Activated B cell treated with CpG ODN at 0.5 μM for 24 hours (primary cell): ENCODE measurements around the gene LRRC10B. TPM values are rescaled to one million over a fixed set of nuclear protein-coding genes. Genes with fewer than 3 reads are reported as not detected.

Experiments
- ATAC-seq: fragments of 200-7000 bp; cut with Tn5 transposase; one replicate; pipeline ENCODE4 v1.10.0; 2021; ENCODE audit warnings: low read depth, mild to moderate bottlenecking, moderate library complexity
- CTCF ChIA-PET: fragments of 350-600 bp; sonication (Branson Sonifier 250); formaldehyde crosslinking; loops from one replicate; lab custom pipeline; 2021; ENCODE audit warnings: antibody characterized with exemption; lab: Charles Lee
- POLR2A ChIA-PET: fragments of 350-600 bp; sonication (Branson Sonifier 250); formaldehyde crosslinking; loops from one replicate; lab custom pipeline; 2021; ENCODE audit warnings: antibody characterized with exemption; lab: Charles Lee
- DNase-seq: peaks from one replicate; pipeline ENCODE4 v3.0.0; 2022
- H3K27ac Mint-ChIP-seq: one replicate; pipeline ENCODE4 v1.8.0; 2020; ENCODE audit warnings: mixed read lengths
- H3K27me3 Mint-ChIP-seq: one replicate; pipeline ENCODE4 v1.8.0; 2021; ENCODE audit warnings: mixed read lengths
- H3K36me3 Mint-ChIP-seq: one replicate; pipeline ENCODE4 v1.8.0; 2021; ENCODE audit warnings: low read depth, mixed read lengths
- H3K4me1 Mint-ChIP-seq: one replicate; pipeline ENCODE4 v1.8.0; 2021; ENCODE audit warnings: mixed read lengths
- H3K4me3 Mint-ChIP-seq: one replicate; pipeline ENCODE4 v1.8.0; 2020; ENCODE audit warnings: mild to moderate bottlenecking, mixed read lengths
- H3K9me3 Mint-ChIP-seq: one replicate; pipeline ENCODE4 v1.8.0; 2020; ENCODE audit warnings: mixed read lengths
- intact Hi-C: fragments of 100-400 bp; cut with micrococcal nuclease; formaldehyde crosslinking; loops from one replicate; pipeline ENCODE4 v1.15.1; 2024
- total RNA-seq: library from RNA; stranded (reverse); gene quantifications from 2 replicates; pipeline ENCODE4 v1.2.3, GENCODE V29; 2022
- TF ChIP-seq, protein P1 (sequence below): fragments of 200-600 bp; IDR thresholded peaks from one replicate; pipeline ENCODE4 v1.8.0; 2022; ENCODE audit warnings: antibody characterized with exemption, mild to moderate bottlenecking

The LRRC10B gene
- total RNA-seq, 1 donor from 2014 or later: not detected

DNA sequence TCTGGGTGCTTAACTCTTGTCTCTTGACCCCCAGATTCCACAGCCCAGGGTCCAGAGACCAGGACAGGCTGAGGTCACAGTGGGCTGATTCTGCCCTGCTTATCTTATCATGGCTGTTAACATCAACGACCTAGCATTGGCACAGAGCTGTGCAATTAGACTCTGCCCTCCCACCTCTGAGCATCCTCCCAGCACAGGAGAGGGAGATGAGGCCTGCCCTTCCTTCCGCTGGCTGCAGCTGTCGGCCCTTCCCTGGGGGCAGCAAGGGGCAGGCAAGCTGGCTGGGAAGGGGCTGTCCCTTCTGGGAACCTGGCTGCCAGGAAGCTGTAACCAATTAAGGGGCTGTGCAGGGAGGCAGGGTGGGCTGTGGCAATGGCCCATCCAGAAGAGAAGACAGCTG lies 22.5 kb downstream of the LRRC10B start:
- no peak for ATAC-seq
- TF ChIP-seq, protein P1, sequence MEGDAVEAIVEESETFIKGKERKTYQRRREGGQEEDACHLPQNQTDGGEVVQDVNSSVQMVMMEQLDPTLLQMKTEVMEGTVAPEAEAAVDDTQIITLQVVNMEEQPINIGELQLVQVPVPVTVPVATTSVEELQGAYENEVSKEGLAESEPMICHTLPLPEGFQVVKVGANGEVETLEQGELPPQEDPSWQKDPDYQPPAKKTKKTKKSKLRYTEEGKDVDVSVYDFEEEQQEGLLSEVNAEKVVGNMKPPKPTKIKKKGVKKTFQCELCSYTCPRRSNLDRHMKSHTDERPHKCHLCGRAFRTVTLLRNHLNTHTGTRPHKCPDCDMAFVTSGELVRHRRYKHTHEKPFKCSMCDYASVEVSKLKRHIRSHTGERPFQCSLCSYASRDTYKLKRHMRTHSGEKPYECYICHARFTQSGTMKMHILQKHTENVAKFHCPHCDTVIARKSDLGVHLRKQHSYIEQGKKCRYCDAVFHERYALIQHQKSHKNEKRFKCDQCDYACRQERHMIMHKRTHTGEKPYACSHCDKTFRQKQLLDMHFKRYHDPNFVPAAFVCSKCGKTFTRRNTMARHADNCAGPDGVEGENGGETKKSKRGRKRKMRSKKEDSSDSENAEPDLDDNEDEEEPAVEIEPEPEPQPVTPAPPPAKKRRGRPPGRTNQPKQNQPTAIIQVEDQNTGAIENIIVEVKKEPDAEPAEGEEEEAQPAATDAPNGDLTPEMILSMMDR: no peak
- no peak overlapping the region for H3K4me3 Mint-ChIP-seq
- ChIA-PET CTCF (interaction anchor here (1.6 kb wide), 1 partner anchor 14 kb away, joined by 5 read pairs; no protein-coding TSS in a partner anchor), POLR2A (no interaction called here)
- no peaks in the 10 kb centered on the region for H3K4me1 Mint-ChIP-seq
- peaks cover 16% of the 10 kb centered on the region for H3K27me3 Mint-ChIP-seq
- intact Hi-C loops: no loop called here
- no peak for DNase-seq
- H3K36me3 Mint-ChIP-seq: no peaks in the 10 kb centered on the region
- H3K9me3 Mint-ChIP-seq: no peaks in the 10 kb centered on the region
- H3K27ac Mint-ChIP-seq: no peak overlapping the region

DNA sequence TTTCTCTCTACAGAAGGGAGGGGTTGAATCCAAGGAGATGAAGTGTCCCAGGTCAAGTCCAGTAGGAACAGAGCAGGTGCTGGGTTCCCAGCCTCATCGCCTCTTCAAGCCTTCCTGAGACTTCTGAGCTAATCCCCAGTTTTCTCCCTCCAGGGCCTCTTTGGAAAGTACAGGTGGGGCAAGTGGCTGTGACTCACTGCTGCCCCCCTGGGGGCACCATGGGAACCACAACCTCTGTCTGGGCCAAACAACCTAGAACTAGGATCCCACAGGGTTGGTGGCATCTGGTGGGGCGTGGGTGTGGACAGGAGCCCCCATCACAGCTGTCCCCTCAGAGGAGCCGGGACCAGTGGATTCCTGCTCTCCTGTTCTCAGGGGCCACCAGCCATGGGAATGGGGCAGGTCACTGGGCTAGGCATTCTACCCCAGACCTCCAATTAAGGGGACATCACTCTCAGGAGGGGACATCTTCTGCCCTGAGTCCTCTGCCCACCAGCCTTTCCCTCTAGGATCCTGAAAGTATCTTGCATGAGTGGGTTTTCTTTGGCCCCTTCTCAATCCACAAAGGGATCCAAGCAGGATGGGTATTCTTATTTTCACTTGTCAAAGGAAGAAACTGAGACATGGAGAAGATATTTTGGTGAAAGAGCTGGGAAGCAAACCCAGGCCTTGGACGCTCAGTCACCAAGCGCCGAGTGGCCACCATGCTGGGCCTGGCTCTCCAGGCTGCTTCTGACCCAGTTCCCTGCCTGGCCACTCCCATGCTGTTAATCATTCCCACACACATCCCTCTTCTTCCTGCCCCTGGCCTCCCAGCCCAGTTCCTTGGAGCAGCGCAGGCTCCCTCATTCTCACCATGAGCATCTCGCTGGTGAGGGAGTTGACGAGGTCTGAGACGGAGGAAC lies 23.8 kb downstream of the LRRC10B start:
- no peak overlapping the region for H3K4me3 Mint-ChIP-seq

DNA sequence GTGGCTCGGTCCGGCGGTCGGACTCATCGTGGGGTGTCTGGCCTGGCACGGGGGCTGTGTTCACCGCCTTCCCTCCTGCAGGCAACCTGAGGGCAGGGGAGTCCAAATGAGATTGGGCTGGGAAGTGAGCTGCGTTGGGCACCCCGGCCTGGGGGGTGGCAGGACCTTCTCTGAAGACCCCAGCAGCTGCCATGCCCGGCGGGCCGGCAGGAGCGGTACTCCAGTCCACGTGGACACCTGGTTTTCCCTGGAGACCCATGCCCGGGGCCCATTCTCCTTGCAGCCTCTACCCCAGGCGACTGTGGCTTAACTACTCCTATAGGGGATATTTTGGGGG lies 24.5 kb downstream of the LRRC10B start:
- ChIA-PET CTCF (interaction anchor here (1.4 kb wide), 1 partner anchor 12 kb away, joined by 3 read pairs; no protein-coding TSS in a partner anchor), POLR2A (no interaction called here)
- H3K36me3 Mint-ChIP-seq: no peaks in the 10 kb centered on the region
- no peaks in the 10 kb centered on the region for H3K4me1 Mint-ChIP-seq
- no peak overlapping the region for H3K27ac Mint-ChIP-seq
- intact Hi-C loops: no loop called here
- TF ChIP-seq, protein P1: no peak
- no peak for ATAC-seq
- no peaks in the 10 kb centered on the region for H3K9me3 Mint-ChIP-seq
- DNase-seq: no peak
- no peak overlapping the region for H3K4me3 Mint-ChIP-seq
- H3K27me3 Mint-ChIP-seq: peaks cover 7% of the 10 kb centered on the region

More for the DNA sequence above, 23.8 kb downstream of the LRRC10B start:
- no peak overlapping the region for H3K27ac Mint-ChIP-seq
- TF ChIP-seq, protein P1: no peak
- H3K4me1 Mint-ChIP-seq: no peaks in the 10 kb centered on the region
- peak; percentile 57 for ATAC-seq
- peaks cover 11% of the 10 kb centered on the region for H3K27me3 Mint-ChIP-seq
- H3K36me3 Mint-ChIP-seq: no peaks in the 10 kb centered on the region
- DNase-seq: peak; percentile 33
- H3K9me3 Mint-ChIP-seq: no peaks in the 10 kb centered on the region
- ChIA-PET POLR2A (no interaction called here), CTCF (interaction anchor here (1.4 to 1.6 kb wide), 2 partner anchors 12 to 15 kb away, joined by 3 to 5 read pairs; no protein-coding TSS in a partner anchor)
- intact Hi-C loops: no loop called here

DNA sequence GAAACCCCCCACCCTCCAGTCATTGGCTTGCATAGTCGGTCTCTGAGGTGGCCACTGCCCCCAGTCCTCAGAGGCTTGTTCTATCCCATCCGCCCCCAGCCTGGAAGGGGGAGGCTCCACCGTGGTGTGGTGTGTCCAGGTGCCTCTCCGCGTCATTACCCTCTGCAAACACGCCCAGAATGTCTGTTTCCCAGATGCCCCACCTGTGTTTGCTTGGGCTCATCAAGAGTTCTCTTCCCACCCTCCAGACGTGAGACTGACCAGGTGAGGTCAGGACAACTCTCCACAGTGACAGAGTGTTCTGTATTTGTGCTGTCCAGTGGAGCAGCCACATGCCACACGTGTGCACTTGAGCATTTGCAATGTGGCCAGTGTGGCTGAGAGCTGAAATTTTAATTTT lies 24.9 kb downstream of the LRRC10B start:
- Mint-ChIP-seq H3K27me3 (peaks cover 7% of the 10 kb centered on the region), H3K4me1 (no peaks in the 10 kb centered on the region), H3K9me3 (no peaks in the 10 kb centered on the region), H3K4me3 (no peak overlapping the region), H3K27ac (no peak overlapping the region), H3K36me3 (no peaks in the 10 kb centered on the region)
- TF ChIP-seq, protein P1: no peak
- ChIA-PET CTCF (no interaction called here), POLR2A (no interaction called here)
- DNase-seq (no peak), ATAC-seq (no peak)
- intact Hi-C loops: no loop called here
